Activated CD4-positive, alpha-beta T cell treated with anti-CD3 and anti-CD28 coated beads, Interleukin-2, amount 50 U/mL, for 16 hours (primary cell): ENCODE measurements around the gene TRMT2A.

Experiments used
- DNase-seq: peaks from one replicate; pipeline ENCODE4 v3.0.0-alpha.2; 2020

Gene TRMT2A

DNA sequence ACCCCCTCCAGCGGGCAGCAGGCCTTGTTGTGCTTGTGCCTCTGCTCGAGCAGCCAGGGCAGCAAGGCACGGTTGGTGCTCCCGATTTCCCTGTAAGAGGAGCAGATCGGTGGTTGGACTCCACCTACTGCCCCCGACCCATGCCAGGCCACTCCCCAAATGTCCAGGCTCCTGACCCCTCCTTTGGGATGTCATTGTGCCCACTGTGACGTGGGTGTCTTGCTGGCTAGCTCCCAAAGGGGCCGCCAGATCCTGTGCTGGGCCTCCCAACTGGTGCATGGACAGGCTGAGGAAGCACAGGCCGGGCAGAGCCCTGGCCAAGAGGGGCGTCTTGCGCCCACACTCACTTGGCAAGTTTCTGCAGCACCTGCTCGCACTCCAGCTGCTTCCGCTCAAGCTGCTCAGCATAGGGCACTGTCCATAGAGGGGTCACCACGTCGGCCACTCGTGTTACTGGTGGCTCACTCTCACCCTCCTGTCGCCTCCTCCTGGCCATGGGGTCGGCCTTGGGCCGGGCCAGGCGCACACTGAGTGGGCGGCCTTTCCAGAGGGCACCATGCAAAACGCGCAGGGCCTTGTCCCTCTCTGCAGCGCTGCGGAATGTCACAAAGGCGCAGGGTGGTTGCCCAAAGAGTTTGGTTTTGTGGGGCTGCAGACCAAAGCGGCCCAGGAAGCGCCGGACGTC, 1.2 kb downstream of the TRMT2A start, which contains the start of gene RANBP1:
Gene RANBP1 (plus strand): TSS at position 414 of the 685 bp plus-strand sequence. CDS start 81 bp downstream, at position 495.
- no peak for DNase-seq

GRCh38 chr22:20114506-20115475, 2.2 kb downstream of the TRMT2A start:
- no peak for DNase-seq

DNA sequence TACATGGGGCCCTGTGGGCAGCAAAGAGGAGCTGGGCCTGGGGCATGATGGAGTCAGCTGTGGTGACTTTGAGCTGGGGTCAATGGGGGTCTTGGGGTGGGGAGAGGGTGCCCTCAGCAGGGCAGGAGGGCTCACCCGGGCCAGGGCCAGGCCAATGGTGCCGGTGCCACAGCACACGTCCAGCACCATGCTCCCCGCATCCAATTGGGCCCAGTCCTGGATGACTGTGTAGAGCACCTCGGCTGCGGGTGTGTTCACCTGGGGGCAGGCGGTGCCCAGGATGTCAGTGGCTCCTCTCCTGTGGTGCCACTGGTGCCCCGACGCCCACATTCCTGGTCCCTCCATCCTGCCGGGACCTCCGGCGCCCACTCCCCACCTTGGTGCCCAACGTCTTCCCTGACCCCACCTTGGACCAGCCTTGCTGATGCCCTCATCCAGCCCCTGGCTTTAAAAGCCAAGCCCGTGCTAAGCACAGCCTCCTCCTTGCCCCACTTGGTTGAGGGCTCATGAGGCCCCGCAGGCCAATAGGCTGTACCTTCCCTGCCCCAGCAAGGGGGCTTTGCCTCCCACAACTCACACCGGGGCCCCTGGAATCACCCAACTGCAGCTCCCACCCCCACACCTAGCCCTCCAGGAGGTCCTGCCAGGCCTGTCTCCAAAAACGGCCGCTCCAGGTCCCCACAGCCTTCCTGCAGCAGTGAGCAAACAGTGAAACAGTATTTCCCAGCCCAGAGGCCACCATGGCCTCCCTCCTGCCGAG, 3.3 kb downstream of the TRMT2A start:
- no peak for DNase-seq

DNA sequence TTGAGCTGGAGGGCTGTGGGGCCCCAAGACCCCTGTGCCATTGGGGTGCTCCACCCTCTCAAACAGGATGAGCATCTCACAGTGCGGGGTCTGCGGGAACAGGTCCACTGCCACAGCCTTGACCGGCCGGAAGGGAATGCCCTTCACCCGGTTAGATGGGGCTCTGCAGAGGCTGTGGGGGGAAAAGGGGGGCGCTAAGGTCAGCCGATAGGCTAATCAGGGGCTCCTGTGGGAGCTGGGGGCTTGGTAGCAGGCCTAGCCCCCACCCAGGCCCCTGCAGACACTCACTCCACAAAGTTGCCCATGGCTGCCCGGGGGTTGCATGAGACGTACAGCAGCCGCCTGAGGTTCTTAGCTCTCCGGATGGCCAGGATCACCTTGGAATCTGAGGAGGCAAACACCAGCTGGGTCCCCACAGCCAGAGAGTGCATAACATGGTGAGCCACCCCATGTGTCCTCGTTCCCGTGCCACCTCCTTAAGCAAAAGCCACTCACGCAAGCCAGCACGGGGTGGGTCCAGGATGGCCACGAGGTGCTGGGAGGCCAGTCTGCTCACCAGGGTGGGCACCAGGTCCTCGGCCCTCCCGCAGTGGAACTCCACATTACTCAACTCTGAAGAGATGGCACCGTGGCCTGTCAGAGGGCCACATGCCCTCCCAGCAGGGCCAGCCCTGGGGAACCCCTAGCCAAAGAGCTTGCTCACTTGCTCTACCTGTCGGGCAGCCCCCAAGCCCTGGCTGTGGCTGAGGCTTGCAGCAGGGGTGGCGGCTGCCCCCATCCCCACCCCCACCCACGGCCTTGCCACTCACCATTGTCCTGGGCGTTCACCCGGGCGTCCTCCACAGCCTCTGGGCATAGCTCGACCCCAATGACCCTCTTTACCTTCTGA, 4.2 kb downstream of the TRMT2A start:
- DNase-seq, result no peak

DNA sequence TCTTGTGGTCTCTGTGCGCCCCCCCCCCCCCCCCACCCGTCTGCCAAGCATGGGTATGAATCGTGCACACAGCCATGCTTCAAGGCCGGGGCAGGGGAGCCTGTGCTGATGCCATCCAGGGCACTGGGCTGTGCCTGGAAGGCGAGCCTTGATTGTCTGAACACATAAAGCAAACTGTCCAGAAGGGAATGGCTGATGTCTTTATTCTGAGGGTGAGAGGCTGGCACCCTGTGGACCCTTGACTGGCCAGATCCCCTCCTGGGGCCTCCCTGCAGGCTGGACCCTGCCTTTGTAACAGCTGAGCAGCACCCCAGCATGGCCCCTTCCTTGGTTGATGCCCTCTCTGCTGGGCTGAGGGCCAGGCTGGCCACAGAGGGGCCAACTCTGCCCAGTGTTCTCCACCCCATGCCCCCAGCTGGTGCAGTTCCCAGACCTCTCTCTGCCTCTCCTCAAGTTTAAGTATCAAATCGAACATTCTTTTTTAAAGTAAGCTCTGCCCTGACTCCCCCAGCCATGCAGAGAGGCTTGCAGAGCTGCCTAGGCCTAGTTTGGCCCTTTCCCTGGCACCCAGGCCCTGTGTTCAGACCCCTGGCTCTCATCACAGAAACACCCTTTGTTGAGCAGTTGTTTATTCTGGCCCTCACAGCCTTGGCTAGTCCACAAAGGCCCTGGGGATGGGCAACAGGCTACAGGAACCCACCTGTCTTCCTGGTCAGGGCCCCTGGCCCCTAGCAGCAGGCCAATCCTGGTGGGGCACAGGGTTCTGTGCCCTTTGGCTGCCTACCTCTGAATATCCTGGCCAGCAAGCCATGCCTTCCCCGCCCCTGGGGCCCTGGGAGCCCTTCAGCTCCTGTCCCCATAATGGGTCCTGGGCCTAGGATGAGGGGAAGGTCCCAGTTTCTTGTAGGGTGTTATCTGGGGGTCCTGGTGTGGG, 5.1 kb downstream of the TRMT2A start:
- no peak for DNase-seq

GRCh38 chr22:20111045-20111688, 5.9 kb downstream of the TRMT2A start:
- DNase-seq, result no peak

- DNase-seq, result no peak
Observed at GRCh38 chr22:20110359-20110985, 6.6 kb downstream of the TRMT2A start.

DNA sequence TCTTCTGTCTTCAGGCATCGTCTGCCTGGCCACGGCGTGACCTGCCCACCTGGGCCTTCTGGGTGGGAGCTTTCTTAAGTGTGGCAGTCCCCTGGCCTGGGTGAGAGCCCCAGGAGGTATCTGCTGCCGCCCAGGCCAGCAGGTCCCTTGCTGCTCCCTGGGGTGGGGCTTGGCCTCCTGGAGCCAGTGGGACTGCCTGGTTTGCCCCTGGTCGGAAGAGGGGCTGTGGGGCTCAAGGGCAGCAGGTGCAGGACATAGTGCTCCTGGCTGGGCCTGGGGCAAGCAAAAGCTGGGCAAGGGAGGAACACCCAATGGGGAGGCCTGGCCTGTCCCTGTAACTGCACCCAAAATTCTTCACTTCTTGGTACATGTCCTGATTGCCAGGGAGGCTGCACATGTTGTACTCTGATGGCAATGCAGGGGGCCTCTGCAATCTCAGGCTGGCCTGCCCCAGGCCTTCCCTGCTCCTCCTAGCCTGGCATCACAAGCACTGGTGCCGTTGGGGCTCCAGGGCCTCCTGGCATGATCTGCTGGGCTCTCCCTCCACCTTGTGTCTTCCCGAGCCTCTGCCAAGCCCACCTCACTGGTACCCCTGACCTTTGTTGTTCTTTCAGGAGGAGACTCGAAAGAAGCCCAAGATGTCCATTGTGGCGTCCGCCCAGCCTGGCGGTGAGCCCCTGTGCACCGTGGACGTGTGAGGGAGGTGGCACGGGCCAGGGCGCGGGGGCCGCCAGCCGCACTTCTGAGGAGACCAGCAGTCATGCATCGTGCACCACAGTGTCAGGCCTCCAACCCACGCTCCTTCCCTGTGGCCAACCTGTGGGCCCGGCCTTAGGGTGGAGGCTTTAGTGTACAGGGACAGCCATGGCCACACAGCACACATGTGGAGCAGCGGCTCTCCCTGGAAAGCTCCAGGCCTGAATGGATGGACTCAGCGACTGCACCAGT, 7.3 kb downstream of the TRMT2A start:
- DNase-seq, result no peak

DNA sequence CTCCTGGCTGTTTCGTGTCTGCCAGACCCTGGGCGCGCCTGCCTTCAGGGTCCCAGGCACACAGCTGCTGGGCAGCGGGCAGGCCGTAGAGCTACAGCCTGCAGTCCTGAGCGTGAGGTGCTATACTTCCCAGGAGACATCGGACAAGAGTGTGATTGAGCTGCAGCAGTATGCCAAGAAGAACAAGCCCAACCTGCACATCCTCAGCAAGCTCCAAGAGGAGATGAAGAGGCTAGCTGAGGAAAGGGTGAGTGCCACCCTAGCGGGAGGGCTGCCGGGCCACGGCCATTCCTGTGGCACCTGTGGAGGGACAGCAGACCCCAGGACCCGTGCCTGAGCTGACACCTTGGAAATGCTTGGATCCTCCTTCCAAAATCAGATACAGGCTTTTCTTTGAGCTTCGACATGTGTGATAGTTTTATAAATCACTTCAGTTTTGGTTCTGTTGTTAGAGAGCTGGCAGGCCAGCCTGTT, 8.2 kb downstream of the TRMT2A start:
- no peak for DNase-seq

DNA sequence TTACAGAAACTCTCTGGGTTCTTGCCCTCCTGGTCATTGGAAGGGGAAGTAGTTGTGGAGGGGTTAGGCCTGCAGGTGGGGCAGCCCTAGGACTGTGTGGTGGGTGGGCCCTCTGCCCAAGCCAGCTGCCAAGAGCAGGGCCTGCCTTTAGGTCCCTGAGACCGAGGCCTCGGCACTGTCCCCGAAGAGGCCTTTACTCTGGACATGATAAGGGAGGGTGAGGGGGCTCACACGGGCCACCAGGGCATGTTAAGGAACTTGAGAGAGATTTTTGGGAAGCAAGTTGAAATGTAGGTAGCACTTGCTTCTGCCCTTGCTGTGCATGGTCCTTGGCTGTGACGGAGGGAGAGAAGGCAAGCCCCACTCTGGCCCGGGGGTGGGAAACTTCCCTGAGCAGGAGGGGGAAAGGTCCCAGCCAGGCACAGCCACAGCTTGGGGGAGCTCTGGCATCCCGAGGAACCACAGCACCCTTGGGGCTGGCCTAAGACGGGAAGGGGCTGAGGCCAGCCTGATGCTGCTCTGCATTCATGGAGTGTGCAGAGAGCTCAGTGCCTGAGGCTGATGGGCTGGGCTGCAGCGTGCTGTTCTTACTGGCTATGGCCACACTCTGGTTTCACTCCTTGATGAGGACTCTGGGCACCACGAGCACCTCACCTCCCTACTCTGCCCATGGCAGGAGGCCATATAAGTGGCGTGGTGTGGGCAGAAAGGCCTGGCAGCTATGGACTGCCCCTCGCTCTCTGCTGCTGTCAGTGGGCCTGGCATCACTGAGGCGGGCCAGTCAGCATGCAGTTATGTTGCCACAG, 8.9 kb downstream of the TRMT2A start:
- no peak for DNase-seq

DNA sequence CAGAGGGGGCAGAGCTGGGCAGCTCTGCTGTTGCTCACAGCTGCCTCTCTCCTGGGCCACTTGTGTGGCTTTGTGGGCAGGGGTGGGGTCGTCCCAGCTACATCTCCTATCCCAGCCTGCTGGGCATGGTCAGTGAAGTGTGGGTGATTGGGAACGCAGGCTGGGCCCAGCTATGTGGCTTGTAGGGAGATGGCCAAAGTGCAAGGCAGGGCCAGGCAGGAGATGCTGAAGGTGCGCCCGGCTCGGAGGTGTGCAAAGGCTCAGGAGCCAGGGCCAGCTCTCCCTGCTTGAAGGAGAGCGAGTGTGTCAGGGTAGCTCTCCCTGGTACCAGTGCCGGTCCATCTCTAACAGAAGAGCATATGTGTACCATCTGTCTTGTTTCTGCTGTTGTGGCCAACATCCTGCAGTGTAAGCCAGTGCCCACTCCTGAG, 9.5 kb downstream of the TRMT2A start:
- no peak for DNase-seq

DNA sequence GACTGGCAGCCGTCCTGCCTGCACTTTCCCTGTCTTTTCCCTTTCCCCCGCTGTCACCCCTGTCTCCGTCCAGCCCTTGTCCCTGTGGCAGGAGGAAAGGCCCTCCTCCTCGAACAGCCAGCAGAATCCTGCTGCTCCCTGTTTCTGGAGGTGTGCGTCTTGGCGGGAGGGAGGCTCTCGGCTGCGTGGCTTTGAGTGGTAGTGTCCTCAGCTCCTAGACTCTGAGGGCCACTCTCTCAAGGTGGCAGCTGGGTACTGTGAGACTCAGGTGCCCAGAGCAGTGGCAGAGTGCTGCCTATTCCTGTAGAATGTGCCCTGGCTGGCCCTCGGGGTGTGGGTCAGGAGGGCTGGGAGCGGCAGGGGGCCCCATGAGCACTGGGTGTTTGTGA, 10.2 kb downstream of the TRMT2A start:
- no peak for DNase-seq

DNA sequence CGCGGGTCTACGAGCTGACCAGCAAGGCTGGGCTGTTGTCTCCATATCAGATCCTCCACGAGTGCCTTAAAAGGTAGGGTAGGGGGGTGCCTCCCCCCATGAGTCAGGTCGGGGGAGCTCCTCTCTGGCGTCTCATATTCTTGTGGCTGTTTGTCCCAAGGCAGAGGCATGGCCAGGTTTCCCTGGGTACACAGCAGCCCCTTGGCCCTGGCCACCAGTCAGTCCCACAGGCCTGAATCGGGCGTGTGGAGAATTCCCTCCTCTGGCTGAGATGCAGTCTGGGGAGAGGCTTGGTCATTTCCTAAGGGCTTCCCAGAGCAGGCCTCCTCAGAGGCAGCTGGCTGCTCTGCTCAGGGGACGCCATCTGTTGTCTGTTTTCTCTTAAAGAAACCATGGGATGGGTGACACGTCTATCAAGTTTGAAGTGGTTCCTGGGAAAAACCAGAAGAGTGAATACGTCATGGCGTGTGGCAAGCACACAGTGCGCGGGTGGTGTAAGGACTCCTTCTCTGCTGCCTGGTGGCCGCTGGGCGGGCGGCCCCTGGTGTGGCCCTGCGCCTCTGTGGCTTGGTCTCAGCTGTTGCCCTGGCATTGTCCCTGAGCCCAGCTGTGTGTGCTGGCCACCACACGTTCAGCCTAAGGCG, 10.7 kb downstream of the TRMT2A start:
- DNase-seq, result no peak

GRCh38 chr22:20105456-20106204, 11.4 kb downstream of the TRMT2A start:
- no peak for DNase-seq

DNA sequence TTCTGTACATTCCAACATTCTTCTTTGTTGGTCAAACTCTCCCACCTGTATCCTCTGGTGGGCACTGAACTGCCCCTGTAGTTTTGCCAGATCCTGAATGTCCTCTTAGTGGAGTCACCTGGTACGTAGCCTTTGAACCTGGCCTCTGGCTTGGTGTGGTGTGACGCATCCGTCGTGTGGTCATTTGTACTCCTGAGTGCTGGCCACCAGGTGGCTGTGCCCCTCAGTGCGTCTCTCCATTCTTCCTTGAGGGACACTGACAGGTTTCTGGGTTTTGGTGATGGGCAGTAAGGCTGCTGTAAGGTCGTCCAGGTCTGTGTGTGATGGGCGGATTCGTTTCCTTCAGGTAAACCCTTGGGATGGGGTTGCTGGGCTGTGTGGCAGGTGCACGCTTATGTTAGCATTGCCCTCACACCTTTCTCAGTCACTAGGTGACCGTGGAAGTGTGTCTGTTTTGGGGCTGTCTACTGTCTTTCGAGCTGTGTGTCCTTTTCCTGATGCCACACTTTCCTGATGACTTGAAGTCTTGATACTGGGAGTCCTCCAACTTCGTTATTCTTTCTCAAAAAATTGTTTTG, 14.7 kb downstream of the TRMT2A start:
- DNase-seq, result no peak

DNA sequence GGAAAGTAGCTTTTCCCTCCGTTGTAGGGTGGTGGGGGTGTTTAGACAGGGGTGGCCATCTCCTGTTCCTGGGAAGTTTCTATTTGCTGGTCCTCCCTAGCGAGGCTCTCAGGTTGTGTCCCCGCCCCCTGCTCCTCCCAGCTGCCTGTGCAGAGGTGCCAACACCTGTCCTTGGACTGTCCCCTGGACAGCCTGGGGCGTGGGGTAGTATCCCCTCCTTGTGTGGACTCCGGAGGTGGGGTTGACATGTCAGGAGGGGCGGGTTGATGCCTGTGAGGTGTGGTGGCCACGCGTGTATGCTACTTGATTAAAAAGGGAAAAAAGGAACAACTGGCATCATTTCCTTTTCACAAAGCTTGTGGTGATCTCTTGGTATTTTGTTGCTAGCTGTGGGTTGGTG, 15.4 kb downstream of the TRMT2A start:
- DNase-seq, result no peak
